ENCODE measurements around the gene FAM168A.

Gene FAM168A

GRCh38 chr11:73520353-73521061 is 77.4 kb downstream of the FAM168A start:
- DNase-seq, result no peak

GRCh38 chr11:73519266-73519665 is 78.6 kb downstream of the FAM168A start:
- no peak for DNase-seq

GRCh38 chr11:73518195-73518594 is 79.7 kb downstream of the FAM168A start:
- DNase-seq, result no peak

GRCh38 chr11:73516080-73516479 is 81.8 kb downstream of the FAM168A start:
- DNase-seq, result no peak

GRCh38 chr11:73513707-73514106 is 84.2 kb downstream of the FAM168A start:
- DNase-seq, result no peak

GRCh38 chr11:73510877-73511276 is 87.0 kb downstream of the FAM168A start:
- no peak for DNase-seq

GRCh38 chr11:73510106-73510505 is 87.8 kb downstream of the FAM168A start:
- no peak for DNase-seq

- no peak for DNase-seq
These were observed 88.7 kb downstream of the FAM168A start for GRCh38 chr11:73509188-73509587.

GRCh38 chr11:73508243-73509176 is 89.4 kb downstream of the FAM168A start:
- no peak for DNase-seq

- DNase-seq, result no peak
These were observed 90.8 kb downstream of the FAM168A start for GRCh38 chr11:73507086-73507485.

- no peak for DNase-seq
These were observed 91.9 kb downstream of the FAM168A start for GRCh38 chr11:73506038-73506437.

GRCh38 chr11:73498343-73498742 is 99.6 kb downstream of the FAM168A start:
- no peak for DNase-seq

- DNase-seq, result no peak
These were observed 101.8 kb downstream of the FAM168A start for GRCh38 chr11:73496134-73496533.

- no peak for DNase-seq
These were observed 102.2 kb downstream of the FAM168A start for GRCh38 chr11:73495731-73496130.

- peak in 16 of 51 donors; percentile 5 to 75 (median 33) for DNase-seq
These were observed 103.8 kb downstream of the FAM168A start for GRCh38 chr11:73493956-73494598.

- DNase-seq, result no peak
These were observed 116.3 kb downstream of the FAM168A start for GRCh38 chr11:73481626-73482025.

- DNase-seq, result no peak
These were observed 117.2 kb downstream of the FAM168A start for GRCh38 chr11:73480677-73481076.

- DNase-seq, result no peak
These were observed 119.1 kb downstream of the FAM168A start for GRCh38 chr11:73478737-73479347.

GRCh38 chr11:73477518-73477917 is 120.4 kb downstream of the FAM168A start:
- DNase-seq, result no peak

GRCh38 chr11:73475549-73476095 is 122.3 kb downstream of the FAM168A start:
- DNase-seq, result no peak

- no peak for DNase-seq
These were observed 124.7 kb downstream of the FAM168A start for GRCh38 chr11:73473252-73473651.

All from hypothalamus (tissue), 51 donors.